Measurements from ENCODE around the gene EPG5.
"Not testable (repeated sequence)": the region's sequence is repeated elsewhere in the genome, so short reads cannot be mapped to it uniquely, and the experiment has no call there.

EPG5 gene

GRCh38 chr18:45863469-45863868 is 103.7 kb downstream of the EPG5 start:
- no peak for DNase-seq

GRCh38 chr18:45861926-45862325 is 105.2 kb downstream of the EPG5 start:
- no peak for DNase-seq

- no peak for DNase-seq
Measured at GRCh38 chr18:45860971-45861370, 106.2 kb downstream of the EPG5 start.

- DNase-seq: no peak
Measured at GRCh38 chr18:45860492-45860891, 106.6 kb downstream of the EPG5 start.

- DNase-seq: no peak
Measured at GRCh38 chr18:45859334-45859733, 107.8 kb downstream of the EPG5 start.

GRCh38 chr18:45856531-45856930 is 110.6 kb downstream of the EPG5 start:
- DNase-seq: no peak

GRCh38 chr18:45854036-45854586 is 113.0 kb downstream of the EPG5 start:
- no peak for DNase-seq

- no peak for DNase-seq
Measured at GRCh38 chr18:45852631-45853030, 114.5 kb downstream of the EPG5 start.

GRCh38 chr18:45851161-45851925 is 115.8 kb downstream of the EPG5 start:
- no peak for DNase-seq

- no peak for DNase-seq
Measured at GRCh38 chr18:45850021-45850420, 117.1 kb downstream of the EPG5 start.

GRCh38 chr18:45849529-45849928 is 117.6 kb downstream of the EPG5 start:
- no peak for DNase-seq

- DNase-seq: not testable (repeated sequence)
Measured at GRCh38 chr18:45848643-45849042, 118.5 kb downstream of the EPG5 start.

GRCh38 chr18:45847119-45847518 is 120.0 kb downstream of the EPG5 start:
- no peak for DNase-seq

- DNase-seq: no peak
Measured at GRCh38 chr18:45845410-45845809, 121.7 kb downstream of the EPG5 start.

- no peak for DNase-seq
Measured at GRCh38 chr18:45844938-45845337, 122.2 kb downstream of the EPG5 start.

- no peak for DNase-seq
Measured at GRCh38 chr18:45843019-45843418, 124.1 kb downstream of the EPG5 start.

GRCh38 chr18:45841765-45842442 is 125.2 kb downstream of the EPG5 start:
- no peak for DNase-seq

- no peak for DNase-seq
Measured at GRCh38 chr18:45841060-45841764, 125.9 kb downstream of the EPG5 start.

- no peak for DNase-seq
Measured at GRCh38 chr18:45839414-45840395, 127.4 kb downstream of the EPG5 start.

GRCh38 chr18:45838302-45839070 is 128.6 kb downstream of the EPG5 start:
- DNase-seq: no peak

GRCh38 chr18:45837283-45838070 is 129.7 kb downstream of the EPG5 start:
- no peak for DNase-seq
